Caco-2 (cell line): ENCODE data around the gene ANKRD53. TPM values are rescaled to one million over a fixed set of nuclear protein-coding genes. Genes with fewer than 3 reads are reported as not detected.

ENCODE experiments used
- BruUV-seq: library from RNA; stranded (reverse); fragments of 400-500 nt; replicated peaks from 2 replicates; lab custom pipeline; 2021; lab: Mats Ljungman, UMichigan
- CTCF ChIA-PET: fragments of 300-600 bp; sonication (Branson Sonifier 250); formaldehyde crosslinking; loops from one replicate; lab custom pipeline; 2022; ENCODE audit warnings: antibody characterized with exemption; lab: Charles Lee
- POLR2A ChIA-PET: fragments of 300-600 bp; sonication (Branson Sonifier 250); formaldehyde crosslinking; loops from one replicate; lab custom pipeline; 2022; ENCODE audit warnings: antibody characterized with exemption; lab: Charles Lee
- DNase-seq, 2 experiments: peaks; one replicate each; pipeline versions ENCODE4 v3.0.0 to v3.0.0-alpha.2; 2020 to 2022
- H3K27me3 ChIP-seq: replicated peaks from 2 replicates; pipeline ENCODE4 v1.6.0; 2011; ENCODE audit warnings: low read length; ENCODE audit not compliant: control insufficient read depth, insufficient read depth
- H3K36me3 ChIP-seq: 2 replicates; pipeline ENCODE4 v1.5.1; 2011; ENCODE audit warnings: low read length; ENCODE audit not compliant: control insufficient read depth, insufficient read depth
- H3K4me1 ChIP-seq: fragments of 250-450 bp; sonication (Bioruptor Pico); 2 replicates; pipeline ENCODE4 v1.5.1; 2020; ENCODE audit warnings: mild to moderate bottlenecking
- H3K4me3 ChIP-seq: 2 replicates; pipeline ENCODE4 v1.5.1; 2011; ENCODE audit warnings: low read depth, mild to moderate bottlenecking, control low read depth, low read length
- H3K9me3 ChIP-seq: fragments of 250-450 bp; sonication (Bioruptor Pico); 2 replicates; pipeline ENCODE4 v1.5.1; 2020; ENCODE audit warnings: mild to moderate bottlenecking, moderate library complexity
- H3K27ac Mint-ChIP-seq: one replicate; pipeline ENCODE4 v1.8.0; 2022; ENCODE audit warnings: mixed read lengths; ENCODE audit not compliant: unreplicated experiment
- H3K27me3 Mint-ChIP-seq: one replicate; pipeline ENCODE4 v1.8.0; 2022; ENCODE audit warnings: mixed read lengths; ENCODE audit not compliant: insufficient read depth, unreplicated experiment
- H3K36me3 Mint-ChIP-seq: one replicate; pipeline ENCODE4 v1.8.0; 2022; ENCODE audit warnings: mild to moderate bottlenecking, mixed read lengths; ENCODE audit not compliant: insufficient read depth, unreplicated experiment
- H3K4me1 Mint-ChIP-seq: one replicate; pipeline ENCODE4 v1.8.0; 2022; ENCODE audit warnings: low read depth, mixed read lengths; ENCODE audit not compliant: unreplicated experiment
- H3K4me3 Mint-ChIP-seq: one replicate; pipeline ENCODE4 v1.8.0; 2022; ENCODE audit warnings: mild to moderate bottlenecking, moderate library complexity, mixed read lengths; ENCODE audit not compliant: unreplicated experiment
- H3K9me3 Mint-ChIP-seq: one replicate; pipeline ENCODE4 v1.8.0; 2022; ENCODE audit warnings: mixed read lengths; ENCODE audit not compliant: unreplicated experiment
- intact Hi-C: fragments of 100-400 bp; cut with micrococcal nuclease; formaldehyde crosslinking; loops from one replicate; pipeline ENCODE4 v1.10.0; 2022; ENCODE audit not compliant: unreplicated experiment
- total RNA-seq: library from RNA; stranded (reverse); gene quantifications from 2 replicates; pipeline ENCODE4 v1.2.3, GENCODE V29; 2022
- TF ChIP-seq, protein P1 (sequence below), 2 experiments: fragments of 200-600 bp in 1 of 2; IDR thresholded peaks; 1 replicate in 1 of 2; 2 replicates in 1 of 2; pipeline versions ENCODE4 v1.5.1 to v1.8.0; 2011 to 2022; ENCODE audit warnings: antibody characterized with exemption in 1 of 2, control low read depth in 1 of 2, inconsistent platforms in 1 of 2, low read depth in 1 of 2, low read length in 1 of 2, mild to moderate bottlenecking in 1 of 2, moderate library complexity in 1 of 2; ENCODE audit not compliant: insufficient read depth in 1 of 2, severe bottlenecking in 1 of 2, unreplicated experiment in 1 of 2

Gene ANKRD53
- total RNA-seq, 1 experiment from 2014 or later: 0.16 TPM

DNA sequence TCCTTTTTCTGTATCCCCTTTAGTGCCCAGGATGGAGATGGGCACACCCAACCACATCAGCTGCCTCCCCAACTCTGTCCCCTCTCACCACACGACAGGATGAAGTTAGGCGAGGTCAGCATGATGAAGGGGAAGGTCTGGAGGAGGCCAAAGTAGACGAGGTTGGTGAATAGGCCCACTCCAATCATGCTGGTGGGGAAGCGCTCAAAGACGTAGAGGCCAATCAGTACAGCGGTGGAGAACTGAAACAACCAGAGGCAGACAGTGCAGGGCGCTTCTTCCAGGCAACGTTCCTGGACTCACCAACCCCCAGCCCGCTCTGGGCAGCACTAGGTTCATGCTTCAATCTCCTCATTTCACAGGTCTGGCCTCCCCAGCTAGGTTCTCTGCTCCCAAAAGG is 13.3 kb downstream of the ANKRD53 start:
- intact Hi-C loops: no loop called here
- H3K27me3 ChIP-seq: no peaks in the 10 kb centered on the region
- Mint-ChIP-seq H3K4me1 (no peaks in the 10 kb centered on the region), H3K9me3 (no peaks in the 10 kb centered on the region), H3K27me3 (no peaks in the 10 kb centered on the region), H3K36me3 (peaks cover 19% of the 10 kb centered on the region), H3K4me3 (no peak overlapping the region), H3K27ac (no peak overlapping the region)
- CTCF ChIA-PET: no interaction called here
- H3K4me3 ChIP-seq: no peak overlapping the region
- no TSS peak for BruUV-seq
- H3K36me3 ChIP-seq: peaks cover under 1% of the 10 kb centered on the region; the same call in 1 of the 2 replicates
- no peak for DNase-seq
- H3K4me1 ChIP-seq: peaks cover 13% of the 10 kb centered on the region
- TF ChIP-seq, protein P1, sequence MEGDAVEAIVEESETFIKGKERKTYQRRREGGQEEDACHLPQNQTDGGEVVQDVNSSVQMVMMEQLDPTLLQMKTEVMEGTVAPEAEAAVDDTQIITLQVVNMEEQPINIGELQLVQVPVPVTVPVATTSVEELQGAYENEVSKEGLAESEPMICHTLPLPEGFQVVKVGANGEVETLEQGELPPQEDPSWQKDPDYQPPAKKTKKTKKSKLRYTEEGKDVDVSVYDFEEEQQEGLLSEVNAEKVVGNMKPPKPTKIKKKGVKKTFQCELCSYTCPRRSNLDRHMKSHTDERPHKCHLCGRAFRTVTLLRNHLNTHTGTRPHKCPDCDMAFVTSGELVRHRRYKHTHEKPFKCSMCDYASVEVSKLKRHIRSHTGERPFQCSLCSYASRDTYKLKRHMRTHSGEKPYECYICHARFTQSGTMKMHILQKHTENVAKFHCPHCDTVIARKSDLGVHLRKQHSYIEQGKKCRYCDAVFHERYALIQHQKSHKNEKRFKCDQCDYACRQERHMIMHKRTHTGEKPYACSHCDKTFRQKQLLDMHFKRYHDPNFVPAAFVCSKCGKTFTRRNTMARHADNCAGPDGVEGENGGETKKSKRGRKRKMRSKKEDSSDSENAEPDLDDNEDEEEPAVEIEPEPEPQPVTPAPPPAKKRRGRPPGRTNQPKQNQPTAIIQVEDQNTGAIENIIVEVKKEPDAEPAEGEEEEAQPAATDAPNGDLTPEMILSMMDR (IDR thresholded peaks at IDR 0.05; ENCODE audit: insufficient read depth in 1 of 2, low read depth in 1 of 2, low read length in 1 of 2, severe bottlenecking in 1 of 2, unreplicated experiment in 1 of 2): no peak
- no peaks in the 10 kb centered on the region for H3K9me3 ChIP-seq
- POLR2A ChIA-PET: no interaction called here

DNA sequence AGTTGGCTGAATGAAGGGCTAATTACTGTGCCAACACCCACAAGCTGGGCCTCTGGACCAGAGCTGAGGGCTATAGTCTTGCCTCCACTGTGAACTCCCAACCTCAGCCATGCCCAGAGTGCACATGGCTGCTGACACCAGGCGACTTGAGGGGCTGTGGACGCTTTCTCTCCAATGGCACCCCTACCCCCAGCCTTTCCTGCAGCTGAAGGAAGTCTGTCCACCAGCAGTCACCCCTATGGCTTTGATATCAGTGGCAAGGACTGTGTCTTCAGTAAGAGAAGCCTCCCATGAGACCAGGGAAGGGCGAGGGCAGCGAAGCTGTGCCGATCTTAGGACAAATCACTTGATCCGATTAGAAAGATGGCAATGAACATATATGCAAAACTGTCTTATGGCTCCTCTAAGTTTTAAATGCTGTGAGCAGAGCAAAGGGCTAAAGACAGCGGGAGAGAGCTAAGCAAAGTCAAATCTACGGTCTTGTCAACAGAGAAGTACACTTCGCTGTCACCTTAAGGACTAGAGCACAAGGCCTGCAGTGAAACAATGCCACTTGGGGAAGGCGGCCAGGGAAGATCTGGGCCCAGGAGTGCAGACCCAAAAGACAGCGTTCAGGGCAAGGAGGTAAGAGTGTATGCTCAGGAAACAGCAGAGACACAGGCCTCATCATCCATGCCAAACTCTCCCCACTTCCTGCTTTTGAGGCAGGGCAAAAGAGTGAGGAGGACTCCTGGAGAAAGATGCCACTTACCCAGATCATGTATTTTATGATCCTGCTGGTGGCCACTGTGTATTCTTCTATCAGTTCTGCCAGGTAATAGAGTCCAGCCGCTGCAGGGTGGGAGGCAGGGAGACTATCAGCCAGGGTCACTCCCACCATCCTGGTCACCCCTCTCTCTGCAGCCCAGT is 14.8 kb downstream of the ANKRD53 start:
- Histone ChIP-seq H3K9me3 (no peaks in the 10 kb centered on the region), H3K4me3 (peak overlapping the region; percentile 73), H3K36me3 (no peaks in the 10 kb centered on the region), H3K27me3 (no peaks in the 10 kb centered on the region), H3K4me1 (peaks cover 13% of the 10 kb centered on the region)
- H3K4me3 Mint-ChIP-seq: peak overlapping the region; percentile 93
- intact Hi-C loops: no loop called here
- H3K27me3 Mint-ChIP-seq: no peaks in the 10 kb centered on the region
- H3K36me3 Mint-ChIP-seq: peaks cover 9% of the 10 kb centered on the region
- no peaks in the 10 kb centered on the region for H3K4me1 Mint-ChIP-seq
- TF ChIP-seq, protein P1 (IDR thresholded peaks at IDR 0.05; ENCODE audit: insufficient read depth in 1 of 2, low read depth in 1 of 2, low read length in 1 of 2, severe bottlenecking in 1 of 2, unreplicated experiment in 1 of 2): no peak
- H3K9me3 Mint-ChIP-seq: no peaks in the 10 kb centered on the region
- BruUV-seq: TSS peak; percentile 36
- CTCF ChIA-PET: interaction anchor here (1.0 kb wide), 1 partner anchor 700 kb away, joined by 3 read pairs; the partner anchor contains the start of gene SNRPG
- DNase-seq: no peak
- POLR2A ChIA-PET: no interaction called here
- H3K27ac Mint-ChIP-seq: peak overlapping the region; percentile 61

DNA sequence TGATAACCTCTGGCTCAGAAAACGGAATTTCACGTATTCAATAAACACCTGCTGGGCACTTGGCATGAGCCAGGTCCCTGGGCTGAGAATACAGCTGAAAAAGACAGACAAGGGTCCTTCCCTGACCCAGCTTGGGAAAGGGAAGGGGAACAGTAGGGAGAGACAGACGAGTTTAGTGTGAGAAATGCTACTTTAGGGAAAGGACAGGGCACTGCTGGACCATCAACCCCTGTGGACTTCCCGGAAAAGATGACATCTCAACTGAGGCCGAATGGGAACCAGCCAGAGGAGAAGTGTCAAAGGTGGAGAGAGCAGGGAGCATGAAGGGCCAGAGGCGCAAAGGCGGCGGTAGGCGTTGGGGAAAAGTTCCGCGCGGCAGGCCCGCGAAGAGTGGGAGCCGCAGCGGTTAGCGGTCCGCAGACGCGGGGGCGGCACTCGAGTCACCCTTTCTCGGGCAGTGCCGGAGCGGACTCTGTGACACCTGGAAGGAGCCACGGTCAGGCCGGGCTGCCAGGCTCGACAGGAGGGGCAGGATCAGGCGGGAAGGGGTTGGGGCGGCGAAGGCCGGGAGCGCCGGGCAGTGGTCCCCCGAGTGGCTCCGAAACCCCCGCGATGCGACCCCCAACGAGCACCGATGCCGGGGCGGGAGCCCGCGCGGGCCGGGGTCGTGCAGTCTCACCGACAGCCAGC is 15.7 kb downstream of the ANKRD53 start:
- Mint-ChIP-seq H3K9me3 (no peaks in the 10 kb centered on the region), H3K27ac (peak overlapping the region; percentile 61), H3K4me3 (peak overlapping the region; percentile 93), H3K4me1 (no peaks in the 10 kb centered on the region), H3K27me3 (no peaks in the 10 kb centered on the region), H3K36me3 (peaks cover 8% of the 10 kb centered on the region)
- Histone ChIP-seq H3K9me3 (no peaks in the 10 kb centered on the region), H3K4me3 (peak overlapping the region; percentile 73), H3K4me1 (peaks cover 15% of the 10 kb centered on the region), H3K36me3 (no peaks in the 10 kb centered on the region), H3K27me3 (no peaks in the 10 kb centered on the region)
- CTCF ChIA-PET: no interaction called here
- no peak for DNase-seq
- POLR2A ChIA-PET: no interaction called here
- intact Hi-C loops: loop anchor here (2.0 kb wide), 1 partner anchor 75 kb away; the partner anchor contains the start of gene NAGK
- TF ChIP-seq, protein P1 (IDR thresholded peaks at IDR 0.05; ENCODE audit: insufficient read depth in 1 of 2, low read depth in 1 of 2, low read length in 1 of 2, severe bottlenecking in 1 of 2, unreplicated experiment in 1 of 2): no peak
- no TSS peak for BruUV-seq
